Trophoblast cell (in vitro differentiated cells and primary cell): Measurements from ENCODE around the gene SLC6A5.

Experiments used
- DNase-seq, 2 donors: peaks; one replicate each; pipeline ENCODE4 v3.0.0-alpha.2; 2016
- H2AFZ ChIP-seq: 2 replicates; pipeline ENCODE4 v1.6.1; 2013; ENCODE audit warnings: low read length, moderate library complexity, mild to moderate bottlenecking; ENCODE audit not compliant: insufficient read depth, poor library complexity
- H2AK5ac ChIP-seq: 2 replicates; pipeline ENCODE4 v1.6.1; 2013; ENCODE audit warnings: mild to moderate bottlenecking, low read length
- H2BK120ac ChIP-seq: 2 replicates; pipeline ENCODE4 v1.6.1; 2013; ENCODE audit warnings: low read length, mild to moderate bottlenecking, moderate library complexity; ENCODE audit not compliant: insufficient read depth, poor library complexity
- H2BK12ac ChIP-seq: 2 replicates; pipeline ENCODE4 v1.6.1; 2013; ENCODE audit warnings: mild to moderate bottlenecking, low read length, moderate library complexity
- H2BK5ac ChIP-seq: 2 replicates; pipeline ENCODE4 v1.6.1; 2013; ENCODE audit warnings: low read length, low read depth, moderate library complexity, mild to moderate bottlenecking; ENCODE audit not compliant: poor library complexity
- H3K14ac ChIP-seq: 2 replicates; pipeline ENCODE4 v1.6.1; 2013; ENCODE audit warnings: mild to moderate bottlenecking, low read length
- H3K18ac ChIP-seq: 2 replicates; pipeline ENCODE4 v1.6.1; 2013; ENCODE audit warnings: mild to moderate bottlenecking, low read length
- H3K23ac ChIP-seq: 2 replicates; pipeline ENCODE4 v1.6.1; 2013; ENCODE audit warnings: low read length
- H3K27ac ChIP-seq: 2 replicates; pipeline ENCODE4 v1.5.1; 2013; ENCODE audit warnings: low read depth, mild to moderate bottlenecking, inconsistent platforms, low read length, moderate library complexity
- H3K27me3 ChIP-seq: 2 replicates; pipeline ENCODE4 v1.6.1; 2013; ENCODE audit warnings: inconsistent platforms, mild to moderate bottlenecking, low read length, moderate library complexity; ENCODE audit not compliant: insufficient read depth
- H3K36me3 ChIP-seq, 2 experiments: 1 replicate in 1 of 2; 2 replicates in 1 of 2; pipeline ENCODE4 v1.6.1; 2013; ENCODE audit warnings: low read length in 2 of 2, mild to moderate bottlenecking in 2 of 2, moderate library complexity in 1 of 2; ENCODE audit not compliant: insufficient read depth in 2 of 2, control insufficient read depth in 1 of 2
- H3K4ac ChIP-seq: 2 replicates; pipeline ENCODE4 v1.6.1; 2013; ENCODE audit warnings: low read depth, mild to moderate bottlenecking, low read length, moderate library complexity
- H3K4me1 ChIP-seq, 2 experiments: 1 replicate in 1 of 2; 2 replicates in 1 of 2; pipeline ENCODE4 v1.6.1; 2013; ENCODE audit warnings: low read length in 2 of 2, mild to moderate bottlenecking in 2 of 2, moderate library complexity in 1 of 2; ENCODE audit not compliant: insufficient read depth in 2 of 2, control insufficient read depth in 1 of 2
- H3K4me2 ChIP-seq: 2 replicates; pipeline ENCODE4 v1.6.1; 2013; ENCODE audit warnings: inconsistent platforms, mild to moderate bottlenecking, low read length, moderate library complexity
- H3K4me3 ChIP-seq: 2 replicates; pipeline ENCODE4 v1.5.1; 2013; ENCODE audit warnings: mild to moderate bottlenecking, low read depth, low read length, inconsistent platforms
- H3K79me1 ChIP-seq: one replicate; pipeline ENCODE4 v1.6.1; 2013; ENCODE audit warnings: low read length
- H3K79me2 ChIP-seq: 2 replicates; pipeline ENCODE4 v1.6.1; 2013; ENCODE audit warnings: low read length, mild to moderate bottlenecking; ENCODE audit not compliant: control insufficient read depth, insufficient read depth, poor library complexity
- H3K9ac ChIP-seq: 2 replicates; pipeline ENCODE4 v1.6.1; 2013; ENCODE audit warnings: mild to moderate bottlenecking, low read length
- H3K9me3 ChIP-seq: 2 replicates; pipeline ENCODE4 v1.6.1; 2013; ENCODE audit warnings: low read depth, mild to moderate bottlenecking, control low read depth, inconsistent platforms, low read length; ENCODE audit not compliant: insufficient read depth
- H4K12ac ChIP-seq: 2 replicates; pipeline ENCODE4 v1.6.1; 2013; ENCODE audit warnings: low read depth, mild to moderate bottlenecking, low read length, moderate library complexity
- H4K8ac ChIP-seq: 2 replicates; pipeline ENCODE4 v1.6.1; 2013; ENCODE audit warnings: low read depth, mild to moderate bottlenecking, low read length, moderate library complexity
- H4K91ac ChIP-seq: one replicate; pipeline ENCODE4 v1.6.1; 2013; ENCODE audit warnings: low read depth, mild to moderate bottlenecking, low read length, moderate library complexity
- WGBS: extraction: QIAGEN DNeasy Blood & Tissue Kit; methylation state at CpG from one replicate; pipeline ENCODE4 v1.1.7; 2013; ENCODE audit warnings: missing lambda C conversion rate; ENCODE audit not compliant: insufficient read length, insufficient coverage; ENCODE audit errors: extremely low coverage; 5-methylcytosine and 5-hydroxymethylcytosine counted together

The SLC6A5 gene

GRCh38 chr11:20558741-20559140 lies 40.7 kb upstream of the SLC6A5 start:
- Histone ChIP-seq H3K4me2 (no peak overlapping the region), H4K8ac (no peak overlapping the region), H3K27me3 (no peaks in the 10 kb centered on the region), H2BK12ac (no peak overlapping the region), H2AK5ac (no peak overlapping the region), H4K12ac (no peak overlapping the region), H3K36me3 (no peaks in the 10 kb centered on the region), H3K79me2 (no peaks in the 10 kb centered on the region), H3K4ac (no peak overlapping the region), H3K9me3 (peaks cover 3% of the 10 kb centered on the region), H3K18ac (no peak overlapping the region), H4K91ac (no peak overlapping the region), H3K4me3 (no peak overlapping the region), H3K23ac (no peak overlapping the region), H3K14ac (no peak overlapping the region), H2BK5ac (no peak overlapping the region), H3K79me1 (no peaks in the 10 kb centered on the region), H2AFZ (no peak overlapping the region), H3K4me1 (no peaks in the 10 kb centered on the region), H3K9ac (no peak overlapping the region), H2BK120ac (no peak overlapping the region), H3K27ac (no peak overlapping the region)
- WGBS: no CpG with 5 or more reads among the region's 4 CpGs
- DNase-seq: no peak

- H2BK12ac ChIP-seq: no peak overlapping the region
- WGBS: no CpG with 5 or more reads among the region's 4 CpGs
- H2BK5ac ChIP-seq: no peak overlapping the region
- H3K9me3 ChIP-seq: peaks cover 3% of the 10 kb centered on the region
- H3K27ac ChIP-seq: no peak overlapping the region
- H2AFZ ChIP-seq: no peak overlapping the region
- H4K8ac ChIP-seq: no peak overlapping the region
- H3K4me2 ChIP-seq: no peak overlapping the region
- H3K14ac ChIP-seq: no peak overlapping the region
- H3K23ac ChIP-seq: no peak overlapping the region
- no peak overlapping the region for H3K18ac ChIP-seq
- H2BK120ac ChIP-seq: no peak overlapping the region
- no peaks in the 10 kb centered on the region for H3K79me2 ChIP-seq
- H4K91ac ChIP-seq: no peak overlapping the region
- no peak for DNase-seq
- H3K79me1 ChIP-seq: no peaks in the 10 kb centered on the region
- H3K27me3 ChIP-seq: no peaks in the 10 kb centered on the region
- no peak overlapping the region for H4K12ac ChIP-seq
- H3K4ac ChIP-seq: no peak overlapping the region
- H2AK5ac ChIP-seq: no peak overlapping the region
- H3K36me3 ChIP-seq: no peaks in the 10 kb centered on the region
- H3K4me1 ChIP-seq: no peaks in the 10 kb centered on the region
- H3K9ac ChIP-seq: no peak overlapping the region
- no peak overlapping the region for H3K4me3 ChIP-seq
These were observed 39.7 kb upstream of the SLC6A5 start for GRCh38 chr11:20559523-20560300.

- H2AFZ ChIP-seq: no peak overlapping the region
- H3K23ac ChIP-seq: no peak overlapping the region
- no peak overlapping the region for H3K4ac ChIP-seq
- no peaks in the 10 kb centered on the region for H3K36me3 ChIP-seq
- peaks cover 0 to 4% of the 10 kb centered on the region in 2 experiments for H3K4me1 ChIP-seq
- no peak overlapping the region for H2AK5ac ChIP-seq
- no peaks in the 10 kb centered on the region for H3K27me3 ChIP-seq
- no peaks in the 10 kb centered on the region for H3K79me1 ChIP-seq
- no peak overlapping the region for H4K91ac ChIP-seq
- H2BK120ac ChIP-seq: no peak overlapping the region
- H3K9ac ChIP-seq: no peak overlapping the region
- no peak overlapping the region for H3K18ac ChIP-seq
- no peaks in the 10 kb centered on the region for H3K79me2 ChIP-seq
- DNase-seq: no peak
- no peak overlapping the region for H4K8ac ChIP-seq
- H3K27ac ChIP-seq: no peak overlapping the region
- no peak overlapping the region for H3K4me2 ChIP-seq
- no peak overlapping the region for H3K4me3 ChIP-seq
- no peak overlapping the region for H2BK5ac ChIP-seq
- WGBS: no CpG with 5 or more reads among the region's 1 CpG
- no peak overlapping the region for H3K14ac ChIP-seq
- H2BK12ac ChIP-seq: no peak overlapping the region
- H4K12ac ChIP-seq: no peak overlapping the region
- no peaks in the 10 kb centered on the region for H3K9me3 ChIP-seq
These were observed 37.5 kb upstream of the SLC6A5 start for GRCh38 chr11:20561915-20562314.

- no peak overlapping the region for H2AFZ ChIP-seq
- no peaks in the 10 kb centered on the region for H3K36me3 ChIP-seq
- H4K12ac ChIP-seq: no peak overlapping the region
- H3K79me2 ChIP-seq: no peaks in the 10 kb centered on the region
- H3K4me2 ChIP-seq: no peak overlapping the region
- H3K9me3 ChIP-seq: no peaks in the 10 kb centered on the region
- H4K91ac ChIP-seq: no peak overlapping the region
- no peak overlapping the region for H3K27ac ChIP-seq
- no peak overlapping the region for H3K4me3 ChIP-seq
- H3K14ac ChIP-seq: no peak overlapping the region
- H2BK120ac ChIP-seq: no peak overlapping the region
- H2BK5ac ChIP-seq: no peak overlapping the region
- no peak overlapping the region for H2AK5ac ChIP-seq
- no peaks in the 10 kb centered on the region for H3K27me3 ChIP-seq
- H3K9ac ChIP-seq: no peak overlapping the region
- DNase-seq: no peak
- H3K18ac ChIP-seq: no peak overlapping the region
- H4K8ac ChIP-seq: no peak overlapping the region
- H3K4me1 ChIP-seq: peaks cover 0 to 4% of the 10 kb centered on the region in 2 experiments
- no peaks in the 10 kb centered on the region for H3K79me1 ChIP-seq
- H2BK12ac ChIP-seq: no peak overlapping the region
- H3K23ac ChIP-seq: no peak overlapping the region
- no peak overlapping the region for H3K4ac ChIP-seq
These were observed 35.5 kb upstream of the SLC6A5 start for GRCh38 chr11:20563866-20564265.
